Activated naive CD4-positive, alpha-beta T cell treated with anti-CD3 and anti-CD28 coated beads, Interleukin-2, amount 50 U/mL, for 72 hours (primary cell): ENCODE data around the gene DCTPP1. TPM values are rescaled to one million over a fixed set of nuclear protein-coding genes. Genes with fewer than 3 reads are reported as not detected.

ENCODE experiments used
- ATAC-seq, 2 donors: fragments of 150-1000 bp; cut with Tn5 transposase; 2 replicates each; pipeline ENCODE4 v1.10.0; 2021; ENCODE audit warnings: mild to moderate bottlenecking in 2 of 2, moderate library complexity in 2 of 2
- DNase-seq, 2 donors: peaks; one replicate each; pipeline ENCODE4 v3.0.0; 2021 to 2022; ENCODE audit warnings: low spot score in 2 of 2
- H3K27ac Mint-ChIP-seq, 2 donors: one replicate each; pipeline ENCODE4 v1.8.0; 2022; ENCODE audit warnings: mild to moderate bottlenecking in 2 of 2, mixed read lengths in 2 of 2
- H3K36me3 Mint-ChIP-seq, 2 donors: one replicate each; pipeline ENCODE4 v1.8.0; 2022; ENCODE audit warnings: mixed read lengths in 2 of 2
- H3K9me3 Mint-ChIP-seq, 2 donors: one replicate each; pipeline ENCODE4 v1.8.0; 2022; ENCODE audit warnings: mixed read lengths in 2 of 2
- total RNA-seq, 2 donors: library from RNA; stranded (reverse); gene quantifications; one replicate each; pipeline ENCODE4 v1.2.3, GENCODE V29; 2022

Gene DCTPP1
- total RNA-seq, 2 donors from 2014 or later = 53.1 to 113 TPM

DNA sequence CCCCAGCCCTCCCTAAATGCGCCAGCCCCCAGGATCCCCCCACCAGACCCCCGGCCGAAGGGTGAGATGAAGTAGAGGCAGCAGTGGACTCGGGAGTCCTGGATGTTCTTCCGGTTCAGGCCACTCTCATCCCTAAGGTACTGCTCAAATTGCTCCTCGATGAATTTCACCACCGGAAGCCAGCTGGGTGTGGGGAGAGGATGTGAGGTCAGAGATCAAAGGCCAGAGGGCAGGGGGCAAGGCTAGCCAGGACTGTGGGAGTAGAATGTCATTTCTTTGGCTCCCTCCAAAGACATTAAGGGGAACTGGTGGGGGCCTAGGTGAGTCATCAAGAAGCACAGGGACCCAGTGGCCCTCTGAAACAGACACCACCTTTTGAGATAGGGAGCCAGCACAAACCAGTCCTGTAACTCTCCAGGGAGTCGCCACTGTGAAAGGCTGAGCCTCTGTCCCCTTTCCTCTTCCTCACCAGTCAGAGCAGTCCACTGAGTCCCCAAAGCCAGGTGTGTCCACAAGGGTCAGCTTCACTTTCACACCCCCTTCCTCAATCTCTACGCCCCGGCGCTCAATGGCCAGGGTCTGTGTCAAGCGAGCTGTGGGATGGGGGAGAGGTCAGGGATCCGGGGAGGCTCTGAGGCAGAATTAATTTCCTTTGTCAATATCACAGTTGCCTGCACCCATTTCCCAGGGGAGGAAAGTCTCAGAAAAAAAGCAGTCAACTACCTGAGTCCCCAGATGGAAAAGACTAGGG, 48.4 kb downstream of the DCTPP1 start:
- DNase-seq (no peak), ATAC-seq (no peak)
- Mint-ChIP-seq H3K27ac (peak overlapping the region; percentile 82 to 98), H3K9me3 (no peaks in the 10 kb centered on the region), H3K36me3 (peaks cover 26 to 28% of the 10 kb centered on the region in 2 donors)

GRCh38 chr16:30380803-30381208, 49.0 kb downstream of the DCTPP1 start:
- ATAC-seq (no peak), DNase-seq (no peak)
- peak overlapping the region; percentile 60 to 98 for H3K27ac Mint-ChIP-seq
- H3K36me3 Mint-ChIP-seq = peaks cover 26 to 28% of the 10 kb centered on the region in 2 donors
- no peaks in the 10 kb centered on the region for H3K9me3 Mint-ChIP-seq

GRCh38 chr16:30380072-30380802, 49.6 kb downstream of the DCTPP1 start:
- Mint-ChIP-seq H3K9me3 (no peaks in the 10 kb centered on the region), H3K36me3 (peaks cover 26 to 28% of the 10 kb centered on the region in 2 donors), H3K27ac (peak overlapping the region; percentile 98 to 99)
- DNase-seq = no peak
- ATAC-seq = no peak

GRCh38 chr16:30379158-30379783, 50.6 kb downstream of the DCTPP1 start:
- Mint-ChIP-seq H3K9me3 (no peaks in the 10 kb centered on the region), H3K36me3 (peaks cover 26 to 28% of the 10 kb centered on the region in 2 donors), H3K27ac (peak overlapping the region; percentile 98 to 99)
- ATAC-seq (no peak), DNase-seq (no peak)

DNA sequence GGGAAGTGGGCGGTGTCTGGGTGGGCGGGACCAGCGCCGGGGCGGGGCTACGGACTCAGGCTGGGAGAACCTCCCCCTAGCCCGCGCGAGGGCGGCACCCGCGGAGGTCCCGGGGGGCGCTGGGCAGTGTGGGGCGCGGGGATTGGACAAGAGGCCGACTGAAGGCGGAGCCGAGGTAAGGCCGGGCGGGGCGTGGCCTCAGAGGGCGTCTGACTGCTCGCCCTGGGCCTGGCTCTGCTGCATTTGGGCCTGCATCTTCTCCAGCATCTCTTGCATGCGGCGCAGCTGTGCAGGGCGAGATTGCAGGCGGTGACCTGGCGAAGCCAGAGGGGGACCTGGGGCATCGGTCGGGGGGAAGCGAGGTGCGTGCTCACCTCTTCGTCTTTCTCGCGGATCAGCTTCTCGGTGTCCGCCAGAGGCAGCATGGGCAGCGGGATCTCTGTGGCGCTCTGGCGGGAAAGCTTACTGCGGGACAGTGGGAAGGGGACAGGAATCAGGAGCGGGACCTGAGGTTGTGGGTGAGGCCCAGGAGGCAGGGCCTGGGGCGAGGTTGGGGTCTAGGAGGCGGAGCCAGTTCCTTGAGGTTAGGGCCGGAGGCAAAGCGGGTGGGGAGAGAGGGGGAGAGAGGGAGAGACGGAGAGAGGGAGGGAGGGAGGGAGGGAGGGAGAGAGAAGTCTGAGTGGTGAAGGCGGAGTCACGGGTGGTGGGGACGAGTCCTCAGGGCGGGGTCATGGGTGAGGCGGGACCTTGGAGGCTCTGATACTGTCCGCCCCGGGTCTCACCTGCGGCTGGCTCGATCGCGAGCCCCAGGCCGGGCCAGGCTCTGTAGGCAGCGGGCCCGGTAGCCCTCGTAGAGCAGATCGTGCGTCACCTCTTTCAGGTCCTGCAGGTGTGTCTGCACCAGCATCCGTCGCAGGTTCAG, 51.3 kb downstream of the DCTPP1 start:
- H3K9me3 Mint-ChIP-seq = no peaks in the 10 kb centered on the region
- DNase-seq (peak; percentile 97 to 98), ATAC-seq (peak; percentile 82 to 90)
- peaks cover 21 to 28% of the 10 kb centered on the region in 2 donors for H3K36me3 Mint-ChIP-seq
- peak overlapping the region; percentile 98 to 99 for H3K27ac Mint-ChIP-seq

DNA sequence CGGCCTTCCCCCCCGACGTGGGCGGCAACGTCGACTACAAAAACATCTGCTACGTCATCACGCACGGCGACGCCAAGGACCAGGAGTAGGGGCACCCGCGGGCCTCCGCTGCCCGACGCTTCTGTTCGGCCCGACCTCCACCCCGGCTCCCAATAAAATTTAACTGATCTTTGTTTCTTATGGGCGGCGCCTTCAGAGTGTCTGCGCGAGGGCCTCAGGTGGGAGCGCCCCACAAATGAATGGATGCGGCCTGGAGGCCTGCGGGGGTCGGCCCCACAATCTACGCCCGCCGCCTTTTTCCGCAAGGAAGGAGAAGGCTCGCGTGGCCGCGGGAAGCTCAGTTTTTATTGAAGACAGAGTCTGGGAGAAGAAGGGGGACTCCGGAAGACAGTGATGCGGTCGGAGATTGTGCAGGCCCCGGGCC, 52.0 kb downstream of the DCTPP1 start:
- peak; percentile 62 for ATAC-seq
- H3K36me3 Mint-ChIP-seq = peaks cover 16 to 28% of the 10 kb centered on the region in 2 donors
- no peaks in the 10 kb centered on the region for H3K9me3 Mint-ChIP-seq
- peak; percentile 80 to 90 for DNase-seq
- H3K27ac Mint-ChIP-seq = peak overlapping the region; percentile 98 to 99

DNA sequence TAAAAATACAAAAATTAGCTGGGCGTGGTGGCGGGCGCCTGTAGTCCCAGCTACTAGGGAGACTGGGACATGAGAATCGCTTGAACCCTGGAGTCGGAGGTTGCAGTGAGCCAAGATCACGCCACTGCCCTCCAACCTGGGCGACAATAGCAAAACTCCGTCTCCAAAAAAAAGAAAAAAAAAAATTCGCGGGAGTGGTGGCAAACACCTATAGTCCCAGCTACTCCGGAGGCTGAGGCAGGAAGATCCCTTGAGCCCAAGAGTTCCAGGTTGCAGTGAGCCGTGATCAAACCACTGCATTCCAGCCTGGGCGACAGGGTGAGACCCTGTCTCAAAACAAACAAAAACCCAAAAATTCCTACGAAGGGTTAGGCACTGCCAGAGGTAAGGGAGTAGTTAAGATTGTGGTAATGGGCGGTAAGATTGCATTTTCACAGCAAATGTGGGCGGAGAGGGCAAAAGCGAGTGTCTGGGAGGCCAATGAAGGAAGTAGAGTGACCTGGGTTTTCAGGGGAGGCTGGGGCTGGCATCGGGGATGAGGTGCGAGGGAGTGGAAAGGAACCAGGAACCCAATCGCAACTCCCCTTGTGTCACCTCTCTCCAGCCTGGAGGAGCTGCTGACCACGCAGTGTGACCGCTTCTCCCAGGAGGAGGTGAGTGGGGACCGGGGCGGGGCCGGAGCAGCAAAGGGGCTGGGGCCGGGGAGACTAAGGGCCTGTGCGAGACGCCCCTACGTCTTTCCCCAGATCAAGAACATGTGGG, 52.6 kb downstream of the DCTPP1 start:
- Mint-ChIP-seq H3K9me3 (no peaks in the 10 kb centered on the region), H3K36me3 (peaks cover 12 to 28% of the 10 kb centered on the region in 2 donors), H3K27ac (peak overlapping the region; percentile 98 to 99)
- ATAC-seq (no peak), DNase-seq (no peak)

DNA sequence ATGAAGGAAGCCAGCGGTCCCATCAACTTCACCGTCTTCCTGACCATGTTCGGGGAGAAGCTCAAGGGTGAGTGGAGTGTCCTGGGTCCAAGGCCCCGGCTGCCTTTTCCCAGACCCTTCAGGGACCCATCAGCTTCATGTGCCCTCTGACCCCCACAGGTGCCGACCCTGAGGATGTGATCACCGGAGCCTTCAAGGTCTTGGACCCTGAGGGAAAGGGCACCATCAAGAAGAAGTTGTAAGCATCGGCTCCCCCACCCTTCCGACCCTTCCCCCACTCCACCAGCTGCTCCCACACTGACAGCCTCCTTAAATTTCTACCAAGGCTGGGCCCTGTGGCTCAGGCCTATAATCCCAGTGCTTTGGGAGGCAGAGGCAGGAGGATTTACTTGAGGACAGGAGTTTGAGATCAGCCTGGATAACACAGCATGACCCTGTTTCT, 53.3 kb downstream of the DCTPP1 start:
- H3K27ac Mint-ChIP-seq = peak overlapping the region in 1 of 2 donors; percentile 98
- H3K9me3 Mint-ChIP-seq = no peaks in the 10 kb centered on the region
- peak in 1 of 2 donors; percentile 52 for DNase-seq
- H3K36me3 Mint-ChIP-seq = peaks cover 8 to 24% of the 10 kb centered on the region in 2 donors
- no peak for ATAC-seq

- peak overlapping the region; percentile 69 to 98 for H3K27ac Mint-ChIP-seq
- no peak for ATAC-seq
- H3K9me3 Mint-ChIP-seq = no peaks in the 10 kb centered on the region
- no peak for DNase-seq
- H3K36me3 Mint-ChIP-seq = peaks cover 7 to 22% of the 10 kb centered on the region in 2 donors
These were observed 54.0 kb downstream of the DCTPP1 start for GRCh38 chr16:30375864-30376263.

DNA sequence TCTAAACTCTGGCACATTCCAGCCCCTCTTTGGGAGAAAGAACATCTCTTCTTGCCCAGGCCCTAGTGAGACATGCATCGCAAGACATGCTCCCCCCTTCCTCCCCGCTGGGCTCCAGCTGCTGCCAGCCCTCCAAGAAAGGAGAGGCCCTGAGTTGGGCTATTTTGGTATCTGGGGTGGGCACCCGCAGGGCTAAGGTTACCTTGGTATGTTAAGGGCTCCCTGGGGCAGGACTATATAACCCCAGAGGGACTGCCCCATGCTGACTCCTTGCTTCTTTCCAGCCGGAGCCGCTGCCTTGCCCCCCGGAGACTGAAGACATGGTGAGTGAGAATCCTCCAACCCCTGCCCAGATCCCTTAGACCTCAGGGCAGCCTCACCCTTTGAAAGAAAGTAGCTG, 55.3 kb downstream of the DCTPP1 start, which contains the start of gene MYL11:
MYL11 (plus strand) TSS at position 265 of the 400 bp plus-strand sequence; CDS start at position 321, 56 bp downstream.
- Mint-ChIP-seq H3K36me3 (peaks cover 1 to 14% of the 10 kb centered on the region in 2 donors), H3K9me3 (no peaks in the 10 kb centered on the region), H3K27ac (peak within 1 kb of the TSS; percentile 94 to 98)
- ATAC-seq = no peak
- no peak for DNase-seq

Other genes with a start within 250 kb of the DCTPP1 start
- 1,000 to 10,000 TPM in 1 of 2 donors, 100 to 1,000 TPM in 1; 672 to 1,124 TPM for gene CORO1A, start 246.4 kb downstream of the DCTPP1 start, total RNA-seq
- gene BOLA2B, start 236.4 kb downstream of the DCTPP1 start, total RNA-seq = 100 to 1,000 TPM; 158 to 173 TPM
- gene SLX1A, start 236.2 kb downstream of the DCTPP1 start, total RNA-seq = 10 to 100 TPM; 46.4 to 84.7 TPM
- gene SULT1A3, start 230.8 kb downstream of the DCTPP1 start, total RNA-seq = 10 to 100 TPM; 18.0 to 31.9 TPM
- gene NPIPB13, start 181.6 kb downstream of the DCTPP1 start, total RNA-seq = 10 to 100 TPM; 16.4 to 23.5 TPM
- 10 to 100 TPM; 57.3 to 64.4 TPM for gene CD2BP2, start 74.7 kb downstream of the DCTPP1 start, total RNA-seq
- gene TBC1D10B, start 59.5 kb downstream of the DCTPP1 start, total RNA-seq = 10 to 100 TPM; 52.5 to 69.5 TPM
- gene MYL11, start 55.2 kb downstream of the DCTPP1 start, total RNA-seq = 1 to 10 TPM in 1 of 2 donors, under 1 TPM in 1; 0.97 to 1.2 TPM
- gene SEPTIN1, start 47.5 kb downstream of the DCTPP1 start, total RNA-seq = 100 to 1,000 TPM; 161 to 208 TPM
- gene ZNF48, start 34.6 kb downstream of the DCTPP1 start, total RNA-seq = 10 to 100 TPM in 1 of 2 donors, 1 to 10 TPM in 1; 7.6 to 10.9 TPM
- 1 to 10 TPM; 4.4 to 7.9 TPM for gene ZNF771, start 22.4 kb downstream of the DCTPP1 start, total RNA-seq
- gene SEPHS2, start 15.8 kb upstream of the DCTPP1 start, total RNA-seq = 10 to 100 TPM; 54.8 to 62.7 TPM
- 100 to 1,000 TPM; 297 to 390 TPM for gene ITGAL, start 42.7 kb upstream of the DCTPP1 start, total RNA-seq
- gene ZNF768, start 96.5 kb upstream of the DCTPP1 start, total RNA-seq = 1 to 10 TPM; 2.3 to 9.3 TPM
- gene ZNF747, start 104.8 kb upstream of the DCTPP1 start, total RNA-seq = 1 to 10 TPM; 4.5 to 8.2 TPM
- gene ZNF764, start 128.3 kb upstream of the DCTPP1 start, total RNA-seq = 10 to 100 TPM; 11.1 to 11.6 TPM
- gene ZNF688, start 141.7 kb upstream of the DCTPP1 start, total RNA-seq = 1 to 10 TPM; 7.2 TPM
- gene ZNF785, start 155.7 kb upstream of the DCTPP1 start, total RNA-seq = 10 to 100 TPM; 10.8 to 22.1 TPM
- 10 to 100 TPM; 11.6 to 13.7 TPM for gene ZNF689, start 180.4 kb upstream of the DCTPP1 start, total RNA-seq
- 100 to 1,000 TPM; 103 to 111 TPM for gene PRR14, start 220.9 kb upstream of the DCTPP1 start, total RNA-seq
- gene FBRS, start 228.4 kb upstream of the DCTPP1 start, total RNA-seq = 100 to 1,000 TPM; 104 to 117 TPM